Upper lobe of left lung (tissue), 4 donors: ENCODE results near the gene TMEM250.

Experiments
- CTCF ChIP-seq, 6 experiments: fragments of 450-650 bp in 4 of 6; fragments of 200-600 bp in 2 of 6; sonication (generic) in 2 of 6; IDR thresholded peaks; one replicate each; pipeline ENCODE4 v1.5.1; 2016 to 2019; ENCODE audit warnings: antibody characterized with exemption in 6 of 6
- EP300 ChIP-seq, 4 donors: sonication (generic); formaldehyde crosslinking; IDR thresholded peaks; one replicate each; pipeline ENCODE4 v1.5.1; 2017; ENCODE audit warnings: antibody characterized with exemption in 4 of 4, control low read depth in 2 of 4
- POLR2A ChIP-seq, 4 donors: fragments of 450-650 bp; IDR thresholded peaks; one replicate each; pipeline ENCODE4 v1.5.1; 2016 to 2017; ENCODE audit warnings: antibody characterized with exemption in 4 of 4, mild to moderate bottlenecking in 2 of 4

GRCh38 chr9:136108648-136109266, 9.9 kb downstream of the TMEM250 start:
- TF ChIP-seq EP300 (IDR thresholded peaks at IDR 0.05) (no peak), CTCF (IDR thresholded peaks at IDR 0.05) (no peak), POLR2A (IDR thresholded peaks at IDR 0.05) (no peak)
